MM.1S (cell line): ENCODE data around the gene HMX1.

Experiments
- DNase-seq: peaks from one replicate; pipeline ENCODE4 v3.0.0-alpha.2; 2015
- H2AFZ ChIP-seq: fragments of 300-600 bp; sonication (generic); 2 replicates; pipeline ENCODE4 v1.6.0; 2016; ENCODE audit warnings: antibody characterized with exemption, low read length
- H3F3A ChIP-seq: fragments of 300-600 bp; sonication (generic); 2 replicates; pipeline ENCODE4 v1.6.1; 2016; ENCODE audit warnings: mild to moderate bottlenecking, antibody characterized with exemption, low read length, moderate library complexity, mixed read lengths; ENCODE audit not compliant: insufficient read depth
- H3K27ac ChIP-seq: fragments of 300-600 bp; sonication (generic); 2 replicates; pipeline ENCODE4 v1.5.1; 2016; ENCODE audit warnings: mild to moderate bottlenecking, low read length
- H3K27me3 ChIP-seq: fragments of 300-600 bp; sonication (generic); replicated peaks from 2 replicates; pipeline ENCODE4 v1.6.0; 2016; ENCODE audit warnings: low read length; ENCODE audit not compliant: insufficient read depth
- H3K36me3 ChIP-seq: fragments of 300-600 bp; sonication (generic); replicated peaks from 2 replicates; pipeline ENCODE4 v1.6.1; 2016; ENCODE audit warnings: mild to moderate bottlenecking, low read length, mixed read lengths; ENCODE audit not compliant: insufficient read depth
- H3K4me1 ChIP-seq: fragments of 300-600 bp; sonication (generic); 2 replicates; pipeline ENCODE4 v1.6.1; 2016; ENCODE audit warnings: low read length, mixed read lengths
- H3K4me2 ChIP-seq: fragments of 300-600 bp; sonication (generic); 2 replicates; pipeline ENCODE4 v1.6.0; 2016; ENCODE audit warnings: low read depth, low read length
- H3K4me3 ChIP-seq: fragments of 300-600 bp; sonication (generic); 2 replicates; pipeline ENCODE4 v1.5.1; 2016; ENCODE audit warnings: low read length, mixed read lengths
- H3K79me2 ChIP-seq: fragments of 300-600 bp; sonication (generic); 2 replicates; pipeline ENCODE4 v1.6.1; 2016; ENCODE audit warnings: mixed run types, low read length, mixed read lengths
- H3K9ac ChIP-seq: fragments of 300-600 bp; sonication (generic); 2 replicates; pipeline ENCODE4 v1.6.1; 2016; ENCODE audit warnings: low read length, mixed read lengths
- H3K9me2 ChIP-seq: fragments of 300-600 bp; sonication (generic); replicated peaks from 2 replicates; pipeline ENCODE4 v1.6.1; 2016; ENCODE audit warnings: mild to moderate bottlenecking, low read length, mixed read lengths; ENCODE audit not compliant: insufficient read depth
- H3K9me3 ChIP-seq: fragments of 300-600 bp; sonication (generic); replicated peaks from 2 replicates; pipeline ENCODE4 v1.6.1; 2016; ENCODE audit warnings: mild to moderate bottlenecking, low read length, mixed read lengths; ENCODE audit not compliant: insufficient read depth
- H4K20me1 ChIP-seq: fragments of 300-600 bp; sonication (generic); 2 replicates; pipeline ENCODE4 v1.6.1; 2016; ENCODE audit warnings: mild to moderate bottlenecking, low read length, moderate library complexity, mixed read lengths; ENCODE audit not compliant: insufficient read depth
- CTCF ChIP-seq: fragments of 300-600 bp; sonication (generic); IDR thresholded peaks from 2 replicates; pipeline ENCODE4 v1.5.1; 2016; ENCODE audit warnings: antibody characterized with exemption, low read length, mixed read lengths
- EZH2 ChIP-seq: fragments of 300-600 bp; sonication (generic); optimal IDR thresholded peaks from 2 replicates; pipeline ENCODE3; 2017; ENCODE audit warnings: low read depth, mild to moderate bottlenecking, antibody characterized with exemption, low read length, mixed read lengths
- EZH2phosphoT487 ChIP-seq: fragments of 300-600 bp; sonication (generic); IDR thresholded peaks from 2 replicates; pipeline ENCODE4 v1.6.1; 2018; ENCODE audit warnings: antibody characterized with exemption, low read length

Gene HMX1

GRCh38 chr4:8865681-8866310 lies 5.8 kb downstream of the HMX1 start:
- no peaks in the 10 kb centered on the region for H3K79me2 ChIP-seq
- no peaks in the 10 kb centered on the region for H3K4me1 ChIP-seq
- no peaks in the 10 kb centered on the region for H4K20me1 ChIP-seq
- no peaks in the 10 kb centered on the region for H3K9me2 ChIP-seq
- no peak overlapping the region for H2AFZ ChIP-seq
- no peaks in the 10 kb centered on the region for H3K9me3 ChIP-seq
- H3K27me3 ChIP-seq, result peaks cover 86% of the 10 kb centered on the region
- H3K9ac ChIP-seq, result no peak overlapping the region
- H3F3A ChIP-seq, result no peaks in the 10 kb centered on the region
- no peak overlapping the region for H3K27ac ChIP-seq
- TF ChIP-seq CTCF, result no peak
- TF ChIP-seq EZH2phosphoT487, result no peak
- H3K4me3 ChIP-seq, result no peak overlapping the region
- no peak for DNase-seq
- no peaks in the 10 kb centered on the region for H3K36me3 ChIP-seq
- no peak overlapping the region for H3K4me2 ChIP-seq

GRCh38 chr4:8864912-8865680 lies 6.5 kb downstream of the HMX1 start:
- no peaks in the 10 kb centered on the region for H4K20me1 ChIP-seq
- H2AFZ ChIP-seq, result no peak overlapping the region
- no peaks in the 10 kb centered on the region for H3K79me2 ChIP-seq
- H3K27me3 ChIP-seq, result peaks cover 90% of the 10 kb centered on the region
- H3K9me3 ChIP-seq, result no peaks in the 10 kb centered on the region
- H3K9ac ChIP-seq, result no peak overlapping the region
- no peaks in the 10 kb centered on the region for H3K9me2 ChIP-seq
- no peak overlapping the region for H3K27ac ChIP-seq
- H3K4me1 ChIP-seq, result no peaks in the 10 kb centered on the region
- H3K4me2 ChIP-seq, result no peak overlapping the region
- no peaks in the 10 kb centered on the region for H3F3A ChIP-seq
- TF ChIP-seq EZH2phosphoT487 (no peak), EZH2 (no peak), CTCF (no peak)
- no peak overlapping the region for H3K4me3 ChIP-seq
- no peak for DNase-seq
- no peaks in the 10 kb centered on the region for H3K36me3 ChIP-seq

- Histone ChIP-seq H2AFZ (no peak overlapping the region), H3F3A (no peaks in the 10 kb centered on the region), H3K4me2 (no peak overlapping the region), H3K36me3 (no peaks in the 10 kb centered on the region), H3K4me3 (no peak overlapping the region), H3K9me3 (no peaks in the 10 kb centered on the region), H3K27ac (no peak overlapping the region), H3K9me2 (no peaks in the 10 kb centered on the region), H4K20me1 (no peaks in the 10 kb centered on the region), H3K4me1 (no peaks in the 10 kb centered on the region), H3K27me3 (peaks cover 90% of the 10 kb centered on the region), H3K79me2 (no peaks in the 10 kb centered on the region), H3K9ac (no peak overlapping the region)
- no peak for DNase-seq
- TF ChIP-seq CTCF, result no peak
- no peak for TF ChIP-seq EZH2phosphoT487
- TF ChIP-seq EZH2, result no peak
These were observed 7.7 kb downstream of the HMX1 start for GRCh38 chr4:8863686-8864682.
